Measurements from ENCODE around the gene PTPN7. TPM values are rescaled to one million over a fixed set of nuclear protein-coding genes. Genes with fewer than 3 reads are reported as not detected.
A peak's percentile ranks its signal among the peaks of the same experiment; 100 is the strongest.

Gene PTPN7
- polyA plus RNA-seq, 4 donors = 1.9 to 8.9 (median 2.8) TPM

GRCh38 chr1:202107321-202107761, 53.1 kb downstream of the PTPN7 start:
- no peaks in the 10 kb centered on the region for H3K36me3 ChIP-seq (ENCODE audit: control insufficient read depth in 3 of 3, insufficient read depth in 2 of 3, low read depth in 1 of 3, low read length in 3 of 3)
- H3K27me3 ChIP-seq (ENCODE audit: control insufficient read depth in 3 of 3, insufficient read depth in 3 of 3, low read length in 3 of 3) = no peaks in the 10 kb centered on the region
- DNase-seq (peak; percentile 59 to 85), FAIRE-seq (no peak)
- WGBS, 3 donors = 16 to 51% (median 29%) methylated on average over 5 of the region's 5 CpGs
- peak overlapping the region; percentile 97 to 100 (median 100) for H3K27ac ChIP-seq (ENCODE audit: low read depth in 1 of 3, low read length in 2 of 3)
- peaks cover 4 to 64% (median 13%) of the 10 kb centered on the region in 3 donors for H3K4me1 ChIP-seq (ENCODE audit: control insufficient read depth in 3 of 3, insufficient read depth in 2 of 3, low read depth in 1 of 3, low read length in 2 of 3)
- no peaks in the 10 kb centered on the region for H3K9me3 ChIP-seq (ENCODE audit: control insufficient read depth in 2 of 2, insufficient read depth in 1 of 2, low read depth in 1 of 2, low read length in 1 of 2)
- H3K4me3 ChIP-seq (ENCODE audit: low read depth in 1 of 3, low read length in 3 of 3) = no peak overlapping the region

GRCh38 chr1:202106340-202107254, 53.8 kb downstream of the PTPN7 start:
- H3K36me3 ChIP-seq (ENCODE audit: control insufficient read depth in 3 of 3, insufficient read depth in 2 of 3, low read depth in 1 of 3, low read length in 3 of 3) = no peaks in the 10 kb centered on the region
- H3K27me3 ChIP-seq (ENCODE audit: control insufficient read depth in 3 of 3, insufficient read depth in 3 of 3, low read length in 3 of 3) = no peaks in the 10 kb centered on the region
- FAIRE-seq (no peak), DNase-seq (peak; percentile 97 to 99)
- no peaks in the 10 kb centered on the region for H3K9me3 ChIP-seq (ENCODE audit: control insufficient read depth in 2 of 2, insufficient read depth in 1 of 2, low read depth in 1 of 2, low read length in 1 of 2)
- peaks cover 4 to 65% (median 13%) of the 10 kb centered on the region in 3 donors for H3K4me1 ChIP-seq (ENCODE audit: control insufficient read depth in 3 of 3, insufficient read depth in 2 of 3, low read depth in 1 of 3, low read length in 2 of 3)
- WGBS, 3 donors = 11 to 57% (median 33%) methylated on average over 9 to 10 of the region's 10 CpGs
- H3K4me3 ChIP-seq (ENCODE audit: low read depth in 1 of 3, low read length in 3 of 3) = peak overlapping the region in 1 of 3 donors; percentile 5
- peak overlapping the region; percentile 97 to 100 (median 100) for H3K27ac ChIP-seq (ENCODE audit: low read depth in 1 of 3, low read length in 2 of 3)

GRCh38 chr1:202105571-202106339, 54.6 kb downstream of the PTPN7 start:
- WGBS, 3 donors = 15 to 47% (median 28%) methylated on average over 10 of the region's 10 CpGs
- H3K9me3 ChIP-seq (ENCODE audit: control insufficient read depth in 2 of 2, insufficient read depth in 1 of 2, low read depth in 1 of 2, low read length in 1 of 2) = no peaks in the 10 kb centered on the region
- FAIRE-seq = no peak
- no peaks in the 10 kb centered on the region for H3K27me3 ChIP-seq (ENCODE audit: control insufficient read depth in 3 of 3, insufficient read depth in 3 of 3, low read length in 3 of 3)
- peaks cover 4 to 62% (median 13%) of the 10 kb centered on the region in 3 donors for H3K4me1 ChIP-seq (ENCODE audit: control insufficient read depth in 3 of 3, insufficient read depth in 2 of 3, low read depth in 1 of 3, low read length in 2 of 3)
- no peak overlapping the region for H3K4me3 ChIP-seq (ENCODE audit: low read depth in 1 of 3, low read length in 3 of 3)
- H3K36me3 ChIP-seq (ENCODE audit: control insufficient read depth in 3 of 3, insufficient read depth in 2 of 3, low read depth in 1 of 3, low read length in 3 of 3) = no peaks in the 10 kb centered on the region
- DNase-seq = peak; percentile 95 to 98
- peak overlapping the region; percentile 97 to 100 (median 100) for H3K27ac ChIP-seq (ENCODE audit: low read depth in 1 of 3, low read length in 2 of 3)

GRCh38 chr1:202104073-202104472, 56.3 kb downstream of the PTPN7 start:
- peak in 1 of 2 donors; percentile 38 for DNase-seq
- Histone ChIP-seq H3K27me3 (ENCODE audit: control insufficient read depth in 3 of 3, insufficient read depth in 3 of 3, low read length in 3 of 3) (no peaks in the 10 kb centered on the region), H3K9me3 (ENCODE audit: control insufficient read depth in 2 of 2, insufficient read depth in 1 of 2, low read depth in 1 of 2, low read length in 1 of 2) (no peaks in the 10 kb centered on the region), H3K4me3 (ENCODE audit: low read depth in 1 of 3, low read length in 3 of 3) (no peak overlapping the region), H3K36me3 (ENCODE audit: control insufficient read depth in 3 of 3, insufficient read depth in 2 of 3, low read depth in 1 of 3, low read length in 3 of 3) (no peaks in the 10 kb centered on the region), H3K4me1 (ENCODE audit: control insufficient read depth in 3 of 3, insufficient read depth in 2 of 3, low read depth in 1 of 3, low read length in 2 of 3) (peaks cover under 1 to 50% (median 6%) of the 10 kb centered on the region in 3 donors), H3K27ac (ENCODE audit: low read depth in 1 of 3, low read length in 2 of 3) (peak overlapping the region; percentile 36 to 100 (median 56))
- FAIRE-seq = no peak
- 68 to 85% (median 69%) methylated on average over 9 to 10 of the region's 10 CpGs for WGBS, 3 donors

- H3K4me1 ChIP-seq (ENCODE audit: control insufficient read depth in 3 of 3, insufficient read depth in 2 of 3, low read depth in 1 of 3, low read length in 2 of 3) = peaks cover 0 to 23% (median 0%) of the 10 kb centered on the region in 3 donors
- WGBS, 3 donors = 32 to 53% (median 39%) methylated on average over 4 of the region's 4 CpGs
- no peaks in the 10 kb centered on the region for H3K36me3 ChIP-seq (ENCODE audit: control insufficient read depth in 3 of 3, insufficient read depth in 2 of 3, low read depth in 1 of 3, low read length in 3 of 3)
- no peak for FAIRE-seq
- no peak overlapping the region for H3K4me3 ChIP-seq (ENCODE audit: low read depth in 1 of 3, low read length in 3 of 3)
- H3K27me3 ChIP-seq (ENCODE audit: control insufficient read depth in 3 of 3, insufficient read depth in 3 of 3, low read length in 3 of 3) = no peaks in the 10 kb centered on the region
- H3K9me3 ChIP-seq (ENCODE audit: control insufficient read depth in 2 of 2, insufficient read depth in 1 of 2, low read depth in 1 of 2, low read length in 1 of 2) = no peaks in the 10 kb centered on the region
- DNase-seq = peak in 1 of 2 donors; percentile 36
- no peak overlapping the region for H3K27ac ChIP-seq (ENCODE audit: low read depth in 1 of 3, low read length in 2 of 3)
These were observed 59.2 kb downstream of the PTPN7 start for GRCh38 chr1:202101184-202101583.

Other genes with a start within 250 kb of the PTPN7 start
- gene LMOD1, start 214.1 kb downstream of the PTPN7 start, polyA plus RNA-seq = 10 to 100 TPM in 1 of 4 donors, 1 to 10 TPM in 3; 1.1 to 39.6 (median 4.3) TPM
- gene TIMM17A, start 205.1 kb downstream of the PTPN7 start, polyA plus RNA-seq = 10 to 100 TPM; 34.8 to 58.3 (median 45.5) TPM
- 100 to 1,000 TPM in 2 of 4 donors, 10 to 100 TPM in 2; 61.8 to 183 (median 90.4) TPM for gene RNPEP, start 178.0 kb downstream of the PTPN7 start, polyA plus RNA-seq
- 100 to 1,000 TPM; 261 to 708 (median 441) TPM for gene ELF3, start 150.0 kb downstream of the PTPN7 start, polyA plus RNA-seq
- gene GPR37L1, start 37.7 kb downstream of the PTPN7 start, polyA plus RNA-seq = under 1 TPM in 3 of 4 donors, not detected in 1; 0.10 to 0.37 (median 0.22) TPM
- 10 to 100 TPM; 17.4 to 23.5 (median 22.6) TPM for gene ARL8A, start 15.9 kb downstream of the PTPN7 start, polyA plus RNA-seq
- 1 to 10 TPM in 1 of 4 donors, under 1 TPM in 2, not detected in 1; 0.27 to 1.0 (median 0.28) TPM for gene LGR6, start 33.2 kb upstream of the PTPN7 start, polyA plus RNA-seq
- 10 to 100 TPM in 2 of 4 donors, 1 to 10 TPM in 2; 9.2 to 39.5 (median 11.7) TPM for gene UBE2T, start 181.3 kb upstream of the PTPN7 start, polyA plus RNA-seq
- gene PPP1R12B, start 188.1 kb upstream of the PTPN7 start, polyA plus RNA-seq = 10 to 100 TPM in 2 of 4 donors, 1 to 10 TPM in 2; 1.1 to 18.1 (median 8.6) TPM

Measured in small intestine (tissue), 7 donors.